Caco-2 (cell line): ENCODE data around the gene ZNF3. TPM values are rescaled to one million over a fixed set of nuclear protein-coding genes. Genes with fewer than 3 reads are reported as not detected.

Experiments
- BruUV-seq: library from RNA; stranded (reverse); fragments of 400-500 nt; replicated peaks from 2 replicates; lab custom pipeline; 2021; lab: Mats Ljungman, UMichigan
- CTCF ChIA-PET: fragments of 300-600 bp; sonication (Branson Sonifier 250); formaldehyde crosslinking; loops from one replicate; lab custom pipeline; 2022; ENCODE audit warnings: antibody characterized with exemption; lab: Charles Lee
- POLR2A ChIA-PET: fragments of 300-600 bp; sonication (Branson Sonifier 250); formaldehyde crosslinking; loops from one replicate; lab custom pipeline; 2022; ENCODE audit warnings: antibody characterized with exemption; lab: Charles Lee
- DNase-seq, 2 experiments: peaks; one replicate each; pipeline versions ENCODE4 v3.0.0 to v3.0.0-alpha.2; 2020 to 2022
- H3K27me3 ChIP-seq: replicated peaks from 2 replicates; pipeline ENCODE4 v1.6.0; 2011; ENCODE audit warnings: low read length; ENCODE audit not compliant: control insufficient read depth, insufficient read depth
- H3K36me3 ChIP-seq: 2 replicates; pipeline ENCODE4 v1.5.1; 2011; ENCODE audit warnings: low read length; ENCODE audit not compliant: control insufficient read depth, insufficient read depth
- H3K4me1 ChIP-seq: fragments of 250-450 bp; sonication (Bioruptor Pico); 2 replicates; pipeline ENCODE4 v1.5.1; 2020; ENCODE audit warnings: mild to moderate bottlenecking
- H3K4me3 ChIP-seq: 2 replicates; pipeline ENCODE4 v1.5.1; 2011; ENCODE audit warnings: low read depth, mild to moderate bottlenecking, control low read depth, low read length
- H3K9me3 ChIP-seq: fragments of 250-450 bp; sonication (Bioruptor Pico); 2 replicates; pipeline ENCODE4 v1.5.1; 2020; ENCODE audit warnings: mild to moderate bottlenecking, moderate library complexity
- H3K27ac Mint-ChIP-seq: one replicate; pipeline ENCODE4 v1.8.0; 2022; ENCODE audit warnings: mixed read lengths; ENCODE audit not compliant: unreplicated experiment
- H3K27me3 Mint-ChIP-seq: one replicate; pipeline ENCODE4 v1.8.0; 2022; ENCODE audit warnings: mixed read lengths; ENCODE audit not compliant: insufficient read depth, unreplicated experiment
- H3K36me3 Mint-ChIP-seq: one replicate; pipeline ENCODE4 v1.8.0; 2022; ENCODE audit warnings: mild to moderate bottlenecking, mixed read lengths; ENCODE audit not compliant: insufficient read depth, unreplicated experiment
- H3K4me1 Mint-ChIP-seq: one replicate; pipeline ENCODE4 v1.8.0; 2022; ENCODE audit warnings: low read depth, mixed read lengths; ENCODE audit not compliant: unreplicated experiment
- H3K4me3 Mint-ChIP-seq: one replicate; pipeline ENCODE4 v1.8.0; 2022; ENCODE audit warnings: mild to moderate bottlenecking, moderate library complexity, mixed read lengths; ENCODE audit not compliant: unreplicated experiment
- H3K9me3 Mint-ChIP-seq: one replicate; pipeline ENCODE4 v1.8.0; 2022; ENCODE audit warnings: mixed read lengths; ENCODE audit not compliant: unreplicated experiment
- CTCF ChIP-seq, 2 experiments: fragments of 200-600 bp in 1 of 2; IDR thresholded peaks; 1 replicate in 1 of 2; 2 replicates in 1 of 2; pipeline versions ENCODE4 v1.5.1 to v1.8.0; 2011 to 2022; ENCODE audit warnings: antibody characterized with exemption in 1 of 2, control low read depth in 1 of 2, inconsistent platforms in 1 of 2, low read depth in 1 of 2, low read length in 1 of 2, mild to moderate bottlenecking in 1 of 2, moderate library complexity in 1 of 2; ENCODE audit not compliant: insufficient read depth in 1 of 2, severe bottlenecking in 1 of 2, unreplicated experiment in 1 of 2
- intact Hi-C: fragments of 100-400 bp; cut with micrococcal nuclease; formaldehyde crosslinking; loops from one replicate; pipeline ENCODE4 v1.10.0; 2022; ENCODE audit not compliant: unreplicated experiment
- total RNA-seq: library from RNA; stranded (reverse); gene quantifications from 2 replicates; pipeline ENCODE4 v1.2.3, GENCODE V29; 2022

ZNF3 gene
- total RNA-seq, 1 experiment from 2014 or later, result 37.8 TPM

- Histone ChIP-seq H3K9me3 (no peaks in the 10 kb centered on the region), H3K4me3 (no peak overlapping the region), H3K27me3 (no peaks in the 10 kb centered on the region), H3K4me1 (peaks cover 11% of the 10 kb centered on the region; the same call in 1 of the 2 replicates), H3K36me3 (peaks cover 2% of the 10 kb centered on the region; the same call in 1 of the 2 replicates)
- Mint-ChIP-seq H3K9me3 (no peaks in the 10 kb centered on the region), H3K36me3 (peaks cover 42% of the 10 kb centered on the region), H3K4me3 (peak overlapping the region; percentile 50), H3K27me3 (no peaks in the 10 kb centered on the region), H3K27ac (no peak overlapping the region), H3K4me1 (peaks cover 16% of the 10 kb centered on the region)
- CTCF ChIA-PET, result no interaction called here
- BruUV-seq, result no TSS peak
- POLR2A ChIA-PET, result interaction anchor here (0.6 kb wide), 1 partner anchor 72 kb away, joined by 3 read pairs; no protein-coding TSS in a partner anchor
- no peak for DNase-seq
- no peak for TF ChIP-seq CTCF (IDR thresholded peaks at IDR 0.05; ENCODE audit: insufficient read depth in 1 of 2, low read depth in 1 of 2, low read length in 1 of 2, severe bottlenecking in 1 of 2, unreplicated experiment in 1 of 2)
- intact Hi-C loops, result no loop called here
Observed at GRCh38 chr7:100087055-100087750, 5.7 kb upstream of the ZNF3 start.

- Histone ChIP-seq H3K36me3 (no peaks in the 10 kb centered on the region), H3K9me3 (no peaks in the 10 kb centered on the region), H3K4me1 (peaks cover 11% of the 10 kb centered on the region; the same call in 1 of the 2 replicates), H3K4me3 (no peak overlapping the region), H3K27me3 (no peaks in the 10 kb centered on the region)
- Mint-ChIP-seq H3K9me3 (no peaks in the 10 kb centered on the region), H3K36me3 (peaks cover 42% of the 10 kb centered on the region), H3K27me3 (no peaks in the 10 kb centered on the region), H3K4me3 (no peak overlapping the region), H3K27ac (no peak overlapping the region), H3K4me1 (peaks cover 16% of the 10 kb centered on the region)
- intact Hi-C loops, result no loop called here
- no peak for DNase-seq
- no peak for TF ChIP-seq CTCF (IDR thresholded peaks at IDR 0.05; ENCODE audit: insufficient read depth in 1 of 2, low read depth in 1 of 2, low read length in 1 of 2, severe bottlenecking in 1 of 2, unreplicated experiment in 1 of 2)
- POLR2A ChIA-PET, result no interaction called here
- no TSS peak for BruUV-seq
- CTCF ChIA-PET, result no interaction called here
Observed at GRCh38 chr7:100085515-100085914, 4.0 kb upstream of the ZNF3 start.

DNA sequence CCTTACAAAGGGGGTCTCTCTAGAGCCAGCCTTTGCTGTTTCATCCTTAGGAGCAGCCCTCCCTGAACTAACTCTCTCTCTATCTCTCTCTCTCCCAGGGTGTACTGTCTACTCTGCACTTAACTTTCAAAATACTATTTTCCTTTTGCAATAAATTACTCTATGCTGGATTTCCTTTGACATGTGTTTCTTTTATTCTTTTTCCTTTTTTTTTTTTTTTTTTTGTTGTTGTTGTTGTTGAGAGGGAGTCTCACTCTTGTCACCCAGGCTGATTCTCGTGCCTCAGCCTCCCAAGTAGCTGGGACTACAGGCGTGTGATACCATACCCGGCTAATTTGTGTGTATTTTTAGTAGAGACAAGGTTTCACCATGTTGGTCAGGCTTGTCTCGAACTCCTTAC, 1.5 kb upstream of the ZNF3 start:
- Mint-ChIP-seq H3K36me3 (peaks cover 45% of the 10 kb centered on the region), H3K4me1 (peaks cover 14% of the 10 kb centered on the region), H3K27ac (peak overlapping the region; percentile 46), H3K9me3 (no peaks in the 10 kb centered on the region), H3K4me3 (peak overlapping the region; percentile 83), H3K27me3 (no peaks in the 10 kb centered on the region)
- CTCF ChIA-PET, result interaction anchor here (0.6 to 1.2 kb wide), 9 partner anchors 18 to 89 kb away, joined by 3 to 7 read pairs (median 3); partner anchors contain the start of genes AP4M1, MCM7 and ZSCAN21
- intact Hi-C loops, result no loop called here
- TF ChIP-seq CTCF (IDR thresholded peaks at IDR 0.05; ENCODE audit: insufficient read depth in 1 of 2, low read depth in 1 of 2, low read length in 1 of 2, severe bottlenecking in 1 of 2, unreplicated experiment in 1 of 2), result no peak
- POLR2A ChIA-PET, result interaction anchor here (0.5 to 1.2 kb wide), 6 partner anchors 19 to 896 kb away, joined by 3 to 13 read pairs (median 4); partner anchors contain the start of genes AP4M1, MCM7 and ZSCAN21
- no peak for DNase-seq
- no peak overlapping the region for H3K4me3 ChIP-seq
- no peaks in the 10 kb centered on the region; the same call in 1 of the 2 replicates for H3K36me3 ChIP-seq
- BruUV-seq, result no TSS peak
- H3K27me3 ChIP-seq, result no peaks in the 10 kb centered on the region
- peaks cover 27% of the 10 kb centered on the region for H3K4me1 ChIP-seq
- H3K9me3 ChIP-seq, result no peaks in the 10 kb centered on the region
